OCI-LY7 (cell line): Measurements from ENCODE around the gene CYTIP.

ENCODE experiments used
- CTCF ChIP-seq: fragments of 200-600 bp; sonication (generic); conservative IDR thresholded peaks from 2 replicates; pipeline ENCODE4 v1.5.1; 2014; ENCODE audit warnings: mild to moderate bottlenecking, antibody characterized with exemption, low read length, moderate library complexity, mixed read lengths
- EZH2phosphoT487 ChIP-seq: fragments of 200-600 bp; sonication (generic); IDR thresholded peaks from 2 replicates; pipeline ENCODE4 v1.6.1; 2018; ENCODE audit warnings: low read depth, borderline replicate concordance, mild to moderate bottlenecking, mixed run types, antibody characterized with exemption, low read length, moderate library complexity, mixed read lengths

GRCh38 chr2:157447031-157447430 is 3.1 kb upstream of the CYTIP start:
- TF ChIP-seq CTCF (no peak), EZH2phosphoT487 (no peak)
